Keratinocyte (primary cell): ENCODE results near the gene IFNL1. TPM values are rescaled to one million over a fixed set of nuclear protein-coding genes. Genes with fewer than 3 reads are reported as not detected.

ENCODE experiments used
- DNase-seq: peaks from one replicate; pipeline ENCODE4 v3.0.0-alpha.2; 2011; ENCODE audit warnings: low read depth, missing footprints, low spot score
- FAIRE-seq: peaks from 2 replicates; lab custom pipeline; 2011; peaks lifted over from hg19 to GRCh38; lab: Jason Lieb, UNC
- H2AFZ ChIP-seq: 2 replicates; pipeline ENCODE4 v1.6.0; 2012; ENCODE audit warnings: low read length, control low read depth, inconsistent platforms; ENCODE audit not compliant: control insufficient read depth
- H3K27ac ChIP-seq: 2 replicates; pipeline ENCODE4 v1.5.1; 2011; ENCODE audit warnings: low read length; ENCODE audit not compliant: control insufficient read depth, insufficient read depth
- H3K27me3 ChIP-seq: 3 replicates; pipeline ENCODE4 v1.6.0; 2011; ENCODE audit warnings: low read length; ENCODE audit not compliant: control insufficient read depth, insufficient read depth; ENCODE audit errors: extremely low read depth
- H3K36me3 ChIP-seq, 2 experiments: 2 replicates in 1 of 2; 3 replicates in 1 of 2; pipeline ENCODE4 v1.5.1; 2011; ENCODE audit warnings: low read length in 2 of 2, mild to moderate bottlenecking in 1 of 2; ENCODE audit not compliant: control insufficient read depth in 2 of 2, insufficient read depth in 2 of 2; ENCODE audit errors: extremely low read depth in 1 of 2
- H3K4me1 ChIP-seq: 3 replicates; pipeline ENCODE4 v1.5.1; 2011; ENCODE audit warnings: low read length; ENCODE audit not compliant: control insufficient read depth, insufficient read depth; ENCODE audit errors: extremely low read depth
- H3K4me2 ChIP-seq: 3 replicates; pipeline ENCODE4 v1.6.0; 2011; ENCODE audit warnings: low read depth, low read length; ENCODE audit not compliant: control insufficient read depth, insufficient read depth; ENCODE audit errors: extremely low read depth
- H3K4me3 ChIP-seq, 3 experiments: fragments of 200-600 bp in 1 of 3; sonication (generic) in 1 of 3; 2 replicates in 2 of 3; 3 replicates in 1 of 3; pipeline ENCODE4 v1.5.1; 2011 to 2016; ENCODE audit warnings: low read length in 3 of 3, mild to moderate bottlenecking in 3 of 3, control low read depth in 2 of 3, inconsistent platforms in 1 of 3, low read depth in 1 of 3, mixed read lengths in 1 of 3, mixed run types in 1 of 3, moderate library complexity in 1 of 3; ENCODE audit not compliant: control insufficient read depth in 2 of 3, insufficient read depth in 2 of 3; ENCODE audit errors: extremely low read depth in 1 of 3
- H3K79me2 ChIP-seq: 2 replicates; pipeline ENCODE4 v1.6.0; 2012; ENCODE audit warnings: low read length; ENCODE audit not compliant: control insufficient read depth, insufficient read depth
- H3K9ac ChIP-seq: 3 replicates; pipeline ENCODE4 v1.6.0; 2011; ENCODE audit warnings: low read length; ENCODE audit not compliant: control insufficient read depth, insufficient read depth; ENCODE audit errors: extremely low read depth
- H3K9me1 ChIP-seq: 3 replicates; pipeline ENCODE4 v1.6.0; 2011; ENCODE audit warnings: low read length; ENCODE audit not compliant: control insufficient read depth, insufficient read depth; ENCODE audit errors: extremely low read depth
- H3K9me3 ChIP-seq: 2 replicates; pipeline ENCODE4 v1.5.1; 2012; ENCODE audit warnings: low read depth, low read length; ENCODE audit not compliant: control insufficient read depth
- H4K20me1 ChIP-seq: 3 replicates; pipeline ENCODE4 v1.6.0; 2011; ENCODE audit warnings: low read length; ENCODE audit not compliant: control insufficient read depth, insufficient read depth; ENCODE audit errors: extremely low read depth
- CTCF ChIP-seq, 3 experiments: IDR thresholded peaks in 1 of 3; conservative IDR thresholded peaks in 1 of 3; optimal IDR thresholded peaks in 1 of 3; 2 replicates in 2 of 3; 3 replicates in 1 of 3; pipeline versions ENCODE3 to v1.5.1; 2011; ENCODE audit warnings: low read length in 3 of 3, mild to moderate bottlenecking in 3 of 3, moderate library complexity in 2 of 3, control low read depth in 1 of 3, inconsistent platforms in 1 of 3; ENCODE audit not compliant: insufficient read depth in 2 of 3; ENCODE audit errors: extremely low read depth in 1 of 3
- EZH2 ChIP-seq: IDR thresholded peaks from one replicate; pipeline ENCODE4 v1.6.1; 2012; ENCODE audit warnings: inconsistent platforms, mild to moderate bottlenecking, low read length, moderate library complexity
- dilution Hi-C: fragments of 300-500 bp; cut with MboI; formaldehyde crosslinking; loops from one replicate; pipeline ENCODE4 v1.7.0; 2020; ENCODE audit warnings: low sequenced_read_pairs; ENCODE audit not compliant: extremely low pct_ligation_motif_present
- polyA plus RNA-seq, 5 experiments: library from polyadenylated mRNA; depleted of rRNA in 3 of 5; stranded (reverse) in 3 of 5; stranded (forward) in 1 of 5; unstranded in 1 of 5; fragments of >200 nt; gene quantifications; 1 replicate in 1 of 5; 2 replicates in 3 of 5; 3 replicates in 1 of 5; pipeline versions ENCODE4 v1.2.1 to v1.2.3, GENCODE V29; 2011 to 2012; ENCODE audit warnings: missing spikeins in 2 of 5, low read depth in 1 of 5, low replicate concordance in 1 of 5
- small RNA-seq, 3 experiments: library from RNA; depleted of rRNA; stranded (forward); fragments of <200 nt; gene quantifications; one replicate each; pipeline ENCODE3, GENCODE V24; 2012; ENCODE audit warnings: low read depth in 3 of 3, low replicate concordance in 1 of 3; ENCODE audit not compliant: insufficient read length in 3 of 3

Gene IFNL1
- polyA plus RNA-seq, 1 donor (not counting 4 experiments of a cell fraction or from before 2014, with no cell fraction given), result not detected

GRCh38 chr19:39347332-39348164, 51.3 kb downstream of the IFNL1 start:
- Histone ChIP-seq H3K9me1 (peaks cover 2% of the 10 kb centered on the region), H3K36me3 (peaks cover 16 to 19% of the 10 kb centered on the region in 2 experiments), H3K4me3 (no peak overlapping the region), H3K4me2 (no peak overlapping the region), H3K4me1 (peaks cover 8% of the 10 kb centered on the region), H4K20me1 (no peaks in the 10 kb centered on the region), H3K79me2 (peaks cover 50% of the 10 kb centered on the region), H3K9me3 (no peaks in the 10 kb centered on the region), H3K27ac (no peak overlapping the region), H2AFZ (no peak overlapping the region), H3K9ac (no peak overlapping the region), H3K27me3 (no peaks in the 10 kb centered on the region)
- DNase-seq (no peak), FAIRE-seq (no peak)
- dilution Hi-C loops, result no loop called here
- TF ChIP-seq EZH2 (no peak), CTCF (optimal IDR thresholded peaks at IDR 0.05 in 1 of 3, IDR thresholded peaks at IDR 0.05 in 1 of 3, conservative IDR thresholded peaks at IDR 0.05 in 1 of 3; ENCODE audit: extremely low read depth in 1 of 3, insufficient read depth in 2 of 3, low read length in 3 of 3) (no peak)

Small RNAs within 50 kb of the gene (small RNA-seq; reads per million reads assigned to genes)
- 0 to 0.33 (median 0) reads per million in 3 experiments for gene AC011445.2

Other genes starting within 250 kb of the IFNL1 start
- 0.08 to 0.28 TPM (median 0.09 TPM) in 3 replicates for gene ACP7, start 212.0 kb upstream of the IFNL1 start, polyA plus RNA-seq
- 9.8 to 17.4 TPM (median 11.2 TPM) in 3 replicates for gene PAK4, start 170.6 kb upstream of the IFNL1 start, polyA plus RNA-seq
- 2.3 to 6.0 TPM (median 2.8 TPM) in 3 replicates for gene NCCRP1, start 99.4 kb upstream of the IFNL1 start, polyA plus RNA-seq
- not detected in 3 replicates for gene SYCN, start 92.1 kb upstream of the IFNL1 start, polyA plus RNA-seq
- gene IFNL3, start 51.4 kb upstream of the IFNL1 start, polyA plus RNA-seq, result not detected in 3 replicates
- gene IFNL4, start 47.6 kb upstream of the IFNL1 start, polyA plus RNA-seq, result not detected in 3 replicates
- not detected in 3 replicates for gene IFNL2, start 28.0 kb upstream of the IFNL1 start, polyA plus RNA-seq
- gene LRFN1, start 24.5 kb downstream of the IFNL1 start, polyA plus RNA-seq, result 0.04 to 0.16 TPM (median 0.04 TPM) in 3 replicates
- 0.14 TPM in 1 of 3 replicates, not detected in the others for gene GMFG, start 39.6 kb downstream of the IFNL1 start, polyA plus RNA-seq
- gene SAMD4B, start 46.0 kb downstream of the IFNL1 start, polyA plus RNA-seq, result 20.9 to 40.5 TPM (median 28.1 TPM) in 3 replicates
- gene PAF1, start 94.7 kb downstream of the IFNL1 start, polyA plus RNA-seq, result 30.7 to 53.3 TPM (median 39.4 TPM) in 3 replicates
- 14.7 to 18.8 TPM (median 18.2 TPM) in 3 replicates for gene MED29, start 95.0 kb downstream of the IFNL1 start, polyA plus RNA-seq
- 10.4 to 14.2 TPM (median 12.8 TPM) in 3 replicates for gene ZFP36, start 110.4 kb downstream of the IFNL1 start, polyA plus RNA-seq
- gene PLEKHG2, start 116.3 kb downstream of the IFNL1 start, polyA plus RNA-seq, result 3.6 to 6.4 TPM (median 5.2 TPM) in 3 replicates
- 1,323 to 2,302 TPM (median 1,614 TPM) in 3 replicates for gene RPS16, start 139.5 kb downstream of the IFNL1 start, polyA plus RNA-seq
- gene SUPT5H, start 149.2 kb downstream of the IFNL1 start, polyA plus RNA-seq, result 46.1 to 83.7 TPM (median 63.2 TPM) in 3 replicates
- gene TIMM50, start 184.4 kb downstream of the IFNL1 start, polyA plus RNA-seq, result 71.6 to 91.5 TPM (median 85.5 TPM) in 3 replicates
- gene DLL3, start 202.5 kb downstream of the IFNL1 start, polyA plus RNA-seq, result 0.80 to 1.1 TPM (median 0.89 TPM) in 3 replicates
- not detected in 3 replicates for gene SELENOV, start 218.7 kb downstream of the IFNL1 start, polyA plus RNA-seq
- 1.1 to 1.9 TPM (median 1.2 TPM) in 3 replicates for gene EID2B, start 236.4 kb downstream of the IFNL1 start, polyA plus RNA-seq
- 9.5 to 12.9 TPM (median 9.6 TPM) in 3 replicates for gene EID2, start 243.8 kb downstream of the IFNL1 start, polyA plus RNA-seq